ENCODE data around the gene PIP4K2C. TPM values are rescaled to one million over a fixed set of nuclear protein-coding genes. Genes with fewer than 3 reads are reported as not detected.

The PIP4K2C gene
- total RNA-seq, 4 donors from 2014 or later: 22.7 to 30.7 (median 29.0) TPM

DNA sequence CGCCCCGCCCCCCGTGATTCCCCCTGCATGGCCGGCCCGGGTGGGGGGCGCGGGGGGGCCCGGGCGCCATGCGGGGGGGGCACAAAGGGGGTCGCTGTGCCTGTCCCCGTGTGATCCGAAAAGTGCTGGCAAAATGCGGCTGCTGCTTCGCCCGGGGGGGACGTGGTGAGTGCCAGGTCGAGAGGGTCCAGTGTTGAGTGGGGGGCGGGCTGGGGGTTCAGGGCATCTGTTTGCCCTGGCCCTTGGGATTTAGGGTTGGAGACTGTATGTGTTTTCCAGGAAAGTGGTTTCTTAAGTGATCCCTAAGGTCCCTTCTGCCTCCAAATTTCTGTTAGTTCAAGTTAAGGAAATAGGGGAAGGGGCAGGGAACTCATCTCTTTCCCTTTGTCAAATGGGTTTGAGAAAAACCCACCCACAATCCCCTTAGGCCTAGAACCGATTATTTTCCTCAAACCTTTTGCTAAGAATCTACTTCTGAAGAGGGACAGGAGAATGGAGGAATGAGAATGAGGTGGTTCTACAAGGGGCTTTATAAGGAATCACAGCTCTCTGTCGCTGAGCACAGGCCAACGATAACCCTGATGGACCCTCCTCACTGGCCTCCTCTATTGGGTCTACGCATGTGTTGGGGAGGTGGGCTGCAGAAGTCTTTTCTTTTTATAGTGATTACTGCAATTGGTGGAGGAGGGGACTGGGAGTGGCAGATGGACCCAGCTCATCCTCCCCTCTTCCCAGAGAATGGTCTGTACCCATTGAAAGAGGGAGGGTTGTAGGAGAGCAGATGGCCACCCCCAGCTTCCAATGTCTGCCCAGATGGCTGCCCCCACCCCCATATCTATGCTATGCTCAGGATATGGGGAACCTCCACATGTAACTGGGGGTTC, 21.1 kb downstream of the PIP4K2C start:
- Histone ChIP-seq H3K27ac (replicated peaks in 1 of 4) (peak overlapping the region; percentile 95 to 99 (median 96)), H3K27me3 (peaks cover 0 to 17% (median 0%) of the 10 kb centered on the region in 4 donors), H3K4me1 (peaks cover 50 to 95% (median 84%) of the 10 kb centered on the region in 4 donors), H3K4me3 (peak overlapping the region; percentile 67 to 93 (median 85)), H3K36me3 (peaks cover 14 to 60% (median 32%) of the 10 kb centered on the region in 4 donors), H3K9me3 (no peaks in the 10 kb centered on the region)
- intact Hi-C loops (cut with DNase I): no loop called here
- WGBS: 17% methylated on average over 12 of the region's 23 CpGs
- TF ChIP-seq EP300 (IDR thresholded peaks at IDR 0.05) (no peak), POLR2AphosphoS5 (IDR thresholded peaks at IDR 0.05) (no peak), POLR2A (IDR thresholded peaks at IDR 0.05; ENCODE audit: low read depth) (no peak)
- TF ChIP-seq, protein P1, sequence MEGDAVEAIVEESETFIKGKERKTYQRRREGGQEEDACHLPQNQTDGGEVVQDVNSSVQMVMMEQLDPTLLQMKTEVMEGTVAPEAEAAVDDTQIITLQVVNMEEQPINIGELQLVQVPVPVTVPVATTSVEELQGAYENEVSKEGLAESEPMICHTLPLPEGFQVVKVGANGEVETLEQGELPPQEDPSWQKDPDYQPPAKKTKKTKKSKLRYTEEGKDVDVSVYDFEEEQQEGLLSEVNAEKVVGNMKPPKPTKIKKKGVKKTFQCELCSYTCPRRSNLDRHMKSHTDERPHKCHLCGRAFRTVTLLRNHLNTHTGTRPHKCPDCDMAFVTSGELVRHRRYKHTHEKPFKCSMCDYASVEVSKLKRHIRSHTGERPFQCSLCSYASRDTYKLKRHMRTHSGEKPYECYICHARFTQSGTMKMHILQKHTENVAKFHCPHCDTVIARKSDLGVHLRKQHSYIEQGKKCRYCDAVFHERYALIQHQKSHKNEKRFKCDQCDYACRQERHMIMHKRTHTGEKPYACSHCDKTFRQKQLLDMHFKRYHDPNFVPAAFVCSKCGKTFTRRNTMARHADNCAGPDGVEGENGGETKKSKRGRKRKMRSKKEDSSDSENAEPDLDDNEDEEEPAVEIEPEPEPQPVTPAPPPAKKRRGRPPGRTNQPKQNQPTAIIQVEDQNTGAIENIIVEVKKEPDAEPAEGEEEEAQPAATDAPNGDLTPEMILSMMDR (IDR thresholded peaks at IDR 0.05): no peak
- no peak for DNase-seq (ENCODE audit: extremely low spot score)

DNA sequence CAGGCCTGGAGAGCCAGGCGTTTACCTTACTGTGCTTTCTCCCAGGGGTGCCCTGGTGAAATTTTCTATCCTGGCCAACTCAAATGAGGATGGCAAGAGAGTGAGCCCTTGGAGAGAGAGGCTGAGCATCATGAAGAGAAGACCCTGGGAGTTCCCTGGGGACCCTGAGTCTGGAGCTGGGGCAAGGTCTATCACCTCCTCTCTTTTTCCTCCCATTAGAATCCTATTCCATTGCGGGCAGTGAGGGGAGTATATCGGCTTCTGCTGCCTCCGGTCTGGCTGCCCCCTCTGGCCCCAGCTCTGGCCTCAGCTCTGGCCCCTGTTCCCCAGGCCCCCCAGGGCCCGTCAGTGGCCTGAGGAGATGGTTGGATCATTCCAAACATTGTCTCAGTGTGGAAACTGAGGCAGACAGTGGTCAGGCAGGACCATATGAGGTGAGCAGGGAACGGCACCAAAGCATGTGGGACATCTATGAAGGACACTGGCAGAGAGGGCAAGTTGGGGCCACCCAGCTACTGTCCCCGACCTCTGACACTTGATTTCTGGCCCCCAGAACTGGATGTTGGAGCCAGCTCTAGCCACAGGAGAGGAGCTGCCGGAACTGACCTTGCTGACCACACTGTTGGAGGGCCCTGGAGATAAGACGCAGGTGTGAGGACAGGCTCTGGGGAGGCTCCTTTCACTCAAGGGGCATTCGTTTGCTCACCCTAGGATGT, 21.9 kb downstream of the PIP4K2C start:
- no peak for TF ChIP-seq POLR2A (IDR thresholded peaks at IDR 0.05; ENCODE audit: low read depth)
- TF ChIP-seq EP300 (IDR thresholded peaks at IDR 0.05): no peak
- H3K27me3 ChIP-seq: peaks cover 0 to 17% (median 0%) of the 10 kb centered on the region in 4 donors
- peak overlapping the region; percentile 95 to 99 (median 96) for H3K27ac ChIP-seq (replicated peaks in 1 of 4)
- WGBS: 80% methylated on average over 8 of the region's 10 CpGs
- H3K36me3 ChIP-seq: peaks cover 11 to 60% (median 30%) of the 10 kb centered on the region in 4 donors
- H3K4me3 ChIP-seq: peak overlapping the region; percentile 67 to 93 (median 85)
- no peaks in the 10 kb centered on the region for H3K9me3 ChIP-seq
- intact Hi-C loops (cut with DNase I): no loop called here
- H3K4me1 ChIP-seq: peaks cover 50 to 87% (median 84%) of the 10 kb centered on the region in 4 donors
- DNase-seq (ENCODE audit: extremely low spot score): no peak

DNA sequence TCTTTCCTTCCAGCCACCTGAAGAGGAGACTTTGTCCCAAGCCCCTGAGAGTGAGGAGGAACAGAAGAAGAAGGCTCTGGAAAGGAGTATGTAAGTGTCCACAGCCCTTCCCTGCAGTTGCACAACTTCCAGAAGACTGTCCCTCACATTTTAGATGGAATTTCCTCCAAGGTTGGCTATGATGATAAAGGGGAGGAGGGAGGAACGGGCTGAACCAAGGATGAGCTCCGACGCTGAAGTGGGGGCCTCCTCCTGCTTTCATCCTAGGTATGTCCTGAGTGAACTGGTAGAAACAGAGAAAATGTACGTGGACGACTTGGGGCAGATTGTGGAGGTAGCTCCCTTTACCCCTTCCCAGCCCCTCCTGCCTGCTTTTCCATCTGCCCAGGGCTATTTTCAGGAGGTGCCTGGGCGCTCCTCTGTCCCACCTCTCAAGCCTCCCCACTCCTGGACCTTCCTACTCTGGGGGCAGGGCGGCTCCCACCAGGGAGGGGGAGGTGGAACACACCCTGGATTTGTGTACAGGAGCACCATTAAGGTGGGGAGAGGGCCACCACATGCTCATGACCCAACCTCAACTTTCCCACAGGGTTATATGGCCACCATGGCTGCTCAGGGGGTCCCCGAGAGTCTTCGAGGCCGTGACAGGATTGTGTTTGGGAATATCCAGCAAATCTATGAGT, 22.6 kb downstream of the PIP4K2C start:
- Histone ChIP-seq H3K27me3 (peaks cover 0 to 17% (median 0%) of the 10 kb centered on the region in 4 donors), H3K4me1 (peaks cover 50 to 82% (median 79%) of the 10 kb centered on the region in 4 donors), H3K4me3 (peak overlapping the region in 3 of 4 donors; percentile 9 to 93 (median 92)), H3K9me3 (no peaks in the 10 kb centered on the region), H3K36me3 (peaks cover 11 to 55% (median 26%) of the 10 kb centered on the region in 4 donors), H3K27ac (replicated peaks in 1 of 4) (peak overlapping the region; percentile 95 to 99 (median 96))
- no peak for TF ChIP-seq EP300 (IDR thresholded peaks at IDR 0.05)
- TF ChIP-seq, protein P1 (IDR thresholded peaks at IDR 0.05): no peak
- no peak for TF ChIP-seq POLR2A (IDR thresholded peaks at IDR 0.05; ENCODE audit: low read depth)
- TF ChIP-seq POLR2AphosphoS5 (IDR thresholded peaks at IDR 0.05): no peak
- intact Hi-C loops (cut with DNase I): no loop called here
- no peak for DNase-seq (ENCODE audit: extremely low spot score)
- 80% methylated on average over 9 of the region's 10 CpGs for WGBS

DNA sequence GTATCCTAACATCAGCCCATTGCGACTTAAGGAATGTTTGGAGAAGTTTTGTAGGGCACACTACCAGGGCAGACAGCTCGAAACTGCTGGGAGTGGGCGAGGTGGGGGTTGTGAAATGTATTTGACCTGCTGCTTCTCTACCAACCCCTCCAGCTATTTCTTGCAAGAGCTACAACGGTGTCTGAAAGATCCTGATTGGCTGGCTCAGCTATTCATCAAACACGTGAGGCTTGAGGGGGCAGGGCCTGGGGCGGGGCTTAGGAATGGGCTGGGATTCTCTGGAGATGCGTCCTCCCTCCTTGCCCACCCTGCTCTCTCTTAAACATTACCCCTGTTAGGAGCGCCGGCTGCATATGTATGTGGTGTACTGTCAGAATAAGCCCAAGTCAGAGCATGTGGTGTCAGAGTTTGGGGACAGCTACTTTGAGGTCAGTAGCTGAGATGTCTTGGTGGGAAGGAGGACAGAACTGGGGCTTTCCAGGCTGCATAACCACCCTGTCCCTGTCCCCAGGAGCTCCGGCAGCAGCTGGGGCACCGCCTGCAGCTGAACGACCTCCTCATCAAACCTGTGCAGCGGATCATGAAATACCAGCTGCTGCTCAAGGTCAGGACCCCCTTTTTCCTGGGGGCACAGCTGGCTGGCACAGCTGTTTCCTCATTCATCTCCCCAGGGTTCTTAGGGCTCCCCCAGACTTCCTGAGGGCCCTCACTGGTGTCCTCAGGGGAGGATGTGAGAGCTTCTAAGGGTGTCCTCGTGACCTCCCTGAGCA, 23.4 kb downstream of the PIP4K2C start:
- peak overlapping the region; percentile 95 to 99 (median 96) for H3K27ac ChIP-seq (replicated peaks in 1 of 4)
- peaks cover 0 to 17% (median 0%) of the 10 kb centered on the region in 4 donors for H3K27me3 ChIP-seq
- WGBS: 50% methylated on average over 8 of the region's 14 CpGs
- H3K9me3 ChIP-seq: no peaks in the 10 kb centered on the region
- peak overlapping the region in 2 of 4 donors; percentile 9 to 28 for H3K4me3 ChIP-seq
- DNase-seq (ENCODE audit: extremely low spot score): no peak
- intact Hi-C loops (cut with DNase I): no loop called here
- TF ChIP-seq, protein P1 (IDR thresholded peaks at IDR 0.05): no peak
- TF ChIP-seq POLR2AphosphoS5 (IDR thresholded peaks at IDR 0.05) (no peak), POLR2A (IDR thresholded peaks at IDR 0.05; ENCODE audit: low read depth) (no peak), EP300 (IDR thresholded peaks at IDR 0.05) (no peak)
- H3K4me1 ChIP-seq: peaks cover 49 to 75% (median 72%) of the 10 kb centered on the region in 4 donors
- peaks cover 9 to 47% (median 24%) of the 10 kb centered on the region in 4 donors for H3K36me3 ChIP-seq

Data from esophagus muscularis mucosa (tissue), 4 donors.